Measurements from ENCODE around the gene EYS. TPM values are rescaled to one million over a fixed set of nuclear protein-coding genes. Genes with fewer than 3 reads are reported as not detected.
A peak's percentile ranks its signal among the peaks of the same experiment; 100 is the strongest.

EYS gene
- total RNA-seq, 6 experiments from 2014 or later = 0.54 to 2.3 (median 0.74) TPM; not detected in 1

DNA sequence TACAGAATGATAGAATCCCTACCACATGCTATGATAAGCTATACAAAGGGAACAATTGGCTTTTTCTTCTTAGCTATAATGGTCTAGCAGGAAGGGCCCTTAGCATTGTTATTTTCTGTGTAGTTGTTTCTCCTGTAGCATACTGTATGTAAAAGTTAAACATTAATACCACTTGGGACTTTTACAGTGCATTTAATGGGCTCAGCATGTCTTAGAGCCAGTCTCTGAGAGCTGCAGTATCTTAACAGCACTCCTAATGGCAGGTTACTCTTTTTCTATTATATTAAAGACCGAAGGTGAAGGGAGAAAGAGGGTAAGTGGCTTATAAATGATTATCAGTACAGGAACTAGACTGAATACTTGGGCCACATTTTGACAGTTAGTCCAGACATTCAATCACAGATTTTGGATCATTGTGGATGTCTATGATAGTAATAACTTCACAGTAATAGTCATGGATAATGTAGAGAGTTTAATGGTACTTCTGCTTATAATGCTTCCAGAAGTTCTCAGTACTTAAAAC, 1780.7 kb downstream of the EYS start:
- ATAC-seq = peak in 1 of 4 donors; percentile 22
- TF ChIP-seq, protein P1, sequence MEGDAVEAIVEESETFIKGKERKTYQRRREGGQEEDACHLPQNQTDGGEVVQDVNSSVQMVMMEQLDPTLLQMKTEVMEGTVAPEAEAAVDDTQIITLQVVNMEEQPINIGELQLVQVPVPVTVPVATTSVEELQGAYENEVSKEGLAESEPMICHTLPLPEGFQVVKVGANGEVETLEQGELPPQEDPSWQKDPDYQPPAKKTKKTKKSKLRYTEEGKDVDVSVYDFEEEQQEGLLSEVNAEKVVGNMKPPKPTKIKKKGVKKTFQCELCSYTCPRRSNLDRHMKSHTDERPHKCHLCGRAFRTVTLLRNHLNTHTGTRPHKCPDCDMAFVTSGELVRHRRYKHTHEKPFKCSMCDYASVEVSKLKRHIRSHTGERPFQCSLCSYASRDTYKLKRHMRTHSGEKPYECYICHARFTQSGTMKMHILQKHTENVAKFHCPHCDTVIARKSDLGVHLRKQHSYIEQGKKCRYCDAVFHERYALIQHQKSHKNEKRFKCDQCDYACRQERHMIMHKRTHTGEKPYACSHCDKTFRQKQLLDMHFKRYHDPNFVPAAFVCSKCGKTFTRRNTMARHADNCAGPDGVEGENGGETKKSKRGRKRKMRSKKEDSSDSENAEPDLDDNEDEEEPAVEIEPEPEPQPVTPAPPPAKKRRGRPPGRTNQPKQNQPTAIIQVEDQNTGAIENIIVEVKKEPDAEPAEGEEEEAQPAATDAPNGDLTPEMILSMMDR (IDR thresholded peaks at IDR 0.05) = no peak
- TF ChIP-seq POLR2A (IDR thresholded peaks at IDR 0.05) = no peak
- intact Hi-C loops (cut with DNase I) = no loop called here

GRCh38 chr6:63923139-63923739, 1783.8 kb downstream of the EYS start:
- DNase-seq (no peak), ATAC-seq (peak; percentile 72 to 81 (median 76))
- H3K27ac ChIP-seq = no peak overlapping the region
- intact Hi-C loops (cut with DNase I) = no loop called here
- 7% methylated on average over 6 of the region's 6 CpGs for WGBS (ENCODE audit: insufficient coverage, low coverage, low lambda C conversion rate, missing lambda C conversion rate)
- peaks cover 0 to 19% (median 0%) of the 10 kb centered on the region in 4 donors for H3K4me1 ChIP-seq
- TF ChIP-seq POLR2A (IDR thresholded peaks at IDR 0.05) = no peak
- TF ChIP-seq, protein P1 (IDR thresholded peaks at IDR 0.05) = peak; percentile 65 to 72 (median 68)
- no peak overlapping the region for H3K4me3 ChIP-seq
- no peaks in the 10 kb centered on the region for H3K9me3 ChIP-seq
- H3K36me3 ChIP-seq = no peaks in the 10 kb centered on the region
- H3K27me3 ChIP-seq = no peaks in the 10 kb centered on the region

More for the DNA sequence above, 1780.7 kb downstream of the EYS start:
- Histone ChIP-seq H3K27me3 (no peaks in the 10 kb centered on the region), H3K27ac (no peak overlapping the region), H3K36me3 (no peaks in the 10 kb centered on the region), H3K4me3 (no peak overlapping the region), H3K4me1 (peaks cover 0 to 20% (median 0%) of the 10 kb centered on the region in 4 donors), H3K9me3 (no peaks in the 10 kb centered on the region)
- DNase-seq = no peak
- WGBS (ENCODE audit: insufficient coverage, low coverage, low lambda C conversion rate, missing lambda C conversion rate) = 57% methylated on average over 1 of the region's 1 CpG

DNA sequence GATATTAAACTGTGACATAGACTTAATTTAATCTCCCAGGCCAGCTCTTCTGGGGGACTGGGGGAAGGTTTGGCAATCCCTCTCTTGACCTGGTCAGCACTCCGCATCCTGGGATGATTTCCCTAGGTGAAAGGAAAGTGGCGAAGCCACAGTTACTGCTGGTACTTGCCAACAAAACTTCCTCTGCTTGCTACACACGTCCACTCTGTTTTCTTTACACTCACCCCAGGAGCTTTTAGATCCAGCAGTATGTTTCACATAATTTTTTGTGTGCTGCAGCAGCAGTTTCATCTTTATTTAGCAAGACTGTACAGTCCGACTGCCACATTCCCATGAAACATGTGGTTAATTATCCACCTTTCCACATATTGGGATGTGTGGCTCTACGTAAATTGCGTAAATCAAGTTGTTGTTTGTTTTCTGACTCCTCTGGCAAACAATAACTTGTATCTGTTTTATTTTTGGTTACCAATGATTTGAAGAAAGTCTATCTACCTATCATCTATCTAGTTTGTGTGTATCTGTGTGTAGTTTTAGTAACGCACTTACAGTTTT, 1787.4 kb downstream of the EYS start:
- peaks cover 0 to 7% (median 0%) of the 10 kb centered on the region in 4 donors for H3K4me1 ChIP-seq
- H3K9me3 ChIP-seq = no peaks in the 10 kb centered on the region
- intact Hi-C loops (cut with DNase I) = no loop called here
- TF ChIP-seq, protein P1 (IDR thresholded peaks at IDR 0.05) = no peak
- no peak for TF ChIP-seq POLR2A (IDR thresholded peaks at IDR 0.05)
- WGBS (ENCODE audit: insufficient coverage, low coverage, low lambda C conversion rate, missing lambda C conversion rate) = 34% methylated on average over 7 of the region's 7 CpGs
- H3K27me3 ChIP-seq = no peaks in the 10 kb centered on the region
- no peaks in the 10 kb centered on the region for H3K36me3 ChIP-seq
- ATAC-seq (peak; percentile 68 to 83 (median 74)), DNase-seq (no peak)
- H3K4me3 ChIP-seq = peak overlapping the region in 1 of 3 donors; percentile 17
- H3K27ac ChIP-seq = no peak overlapping the region

- 23% methylated on average over 1 of the region's 1 CpG for WGBS (ENCODE audit: insufficient coverage, low coverage, low lambda C conversion rate, missing lambda C conversion rate)
- H3K9me3 ChIP-seq = no peaks in the 10 kb centered on the region
- H3K36me3 ChIP-seq = no peaks in the 10 kb centered on the region
- TF ChIP-seq POLR2A (IDR thresholded peaks at IDR 0.05) = no peak
- TF ChIP-seq, protein P1 (IDR thresholded peaks at IDR 0.05) = no peak
- intact Hi-C loops (cut with DNase I) = no loop called here
- no peak for DNase-seq
- no peaks in the 10 kb centered on the region for H3K4me1 ChIP-seq
- ATAC-seq = no peak
- no peak overlapping the region for H3K4me3 ChIP-seq
- H3K27me3 ChIP-seq = no peaks in the 10 kb centered on the region
- H3K27ac ChIP-seq = no peak overlapping the region
Measured at GRCh38 chr6:63912887-63913286, 1794.1 kb downstream of the EYS start.
